Caco-2 (cell line): ENCODE results near the gene COMMD2. TPM values are rescaled to one million over a fixed set of nuclear protein-coding genes. Genes with fewer than 3 reads are reported as not detected.

Experiments used
- BruUV-seq: library from RNA; stranded (reverse); fragments of 400-500 nt; replicated peaks from 2 replicates; lab custom pipeline; 2021; lab: Mats Ljungman, UMichigan
- CTCF ChIA-PET: fragments of 300-600 bp; sonication (Branson Sonifier 250); formaldehyde crosslinking; loops from one replicate; lab custom pipeline; 2022; ENCODE audit warnings: antibody characterized with exemption; lab: Charles Lee
- POLR2A ChIA-PET: fragments of 300-600 bp; sonication (Branson Sonifier 250); formaldehyde crosslinking; loops from one replicate; lab custom pipeline; 2022; ENCODE audit warnings: antibody characterized with exemption; lab: Charles Lee
- DNase-seq, 2 experiments: peaks; one replicate each; pipeline versions ENCODE4 v3.0.0 to v3.0.0-alpha.2; 2020 to 2022
- H3K27me3 ChIP-seq: replicated peaks from 2 replicates; pipeline ENCODE4 v1.6.0; 2011; ENCODE audit warnings: low read length; ENCODE audit not compliant: control insufficient read depth, insufficient read depth
- H3K36me3 ChIP-seq: 2 replicates; pipeline ENCODE4 v1.5.1; 2011; ENCODE audit warnings: low read length; ENCODE audit not compliant: control insufficient read depth, insufficient read depth
- H3K4me1 ChIP-seq: fragments of 250-450 bp; sonication (Bioruptor Pico); 2 replicates; pipeline ENCODE4 v1.5.1; 2020; ENCODE audit warnings: mild to moderate bottlenecking
- H3K4me3 ChIP-seq: 2 replicates; pipeline ENCODE4 v1.5.1; 2011; ENCODE audit warnings: low read depth, mild to moderate bottlenecking, control low read depth, low read length
- H3K9me3 ChIP-seq: fragments of 250-450 bp; sonication (Bioruptor Pico); 2 replicates; pipeline ENCODE4 v1.5.1; 2020; ENCODE audit warnings: mild to moderate bottlenecking, moderate library complexity
- H3K27ac Mint-ChIP-seq: one replicate; pipeline ENCODE4 v1.8.0; 2022; ENCODE audit warnings: mixed read lengths; ENCODE audit not compliant: unreplicated experiment
- H3K27me3 Mint-ChIP-seq: one replicate; pipeline ENCODE4 v1.8.0; 2022; ENCODE audit warnings: mixed read lengths; ENCODE audit not compliant: insufficient read depth, unreplicated experiment
- H3K36me3 Mint-ChIP-seq: one replicate; pipeline ENCODE4 v1.8.0; 2022; ENCODE audit warnings: mild to moderate bottlenecking, mixed read lengths; ENCODE audit not compliant: insufficient read depth, unreplicated experiment
- H3K4me1 Mint-ChIP-seq: one replicate; pipeline ENCODE4 v1.8.0; 2022; ENCODE audit warnings: low read depth, mixed read lengths; ENCODE audit not compliant: unreplicated experiment
- H3K4me3 Mint-ChIP-seq: one replicate; pipeline ENCODE4 v1.8.0; 2022; ENCODE audit warnings: mild to moderate bottlenecking, moderate library complexity, mixed read lengths; ENCODE audit not compliant: unreplicated experiment
- H3K9me3 Mint-ChIP-seq: one replicate; pipeline ENCODE4 v1.8.0; 2022; ENCODE audit warnings: mixed read lengths; ENCODE audit not compliant: unreplicated experiment
- intact Hi-C: fragments of 100-400 bp; cut with micrococcal nuclease; formaldehyde crosslinking; loops from one replicate; pipeline ENCODE4 v1.10.0; 2022; ENCODE audit not compliant: unreplicated experiment
- total RNA-seq: library from RNA; stranded (reverse); gene quantifications from 2 replicates; pipeline ENCODE4 v1.2.3, GENCODE V29; 2022
- TF ChIP-seq, protein P1 (sequence below), 2 experiments: fragments of 200-600 bp in 1 of 2; IDR thresholded peaks; 1 replicate in 1 of 2; 2 replicates in 1 of 2; pipeline versions ENCODE4 v1.5.1 to v1.8.0; 2011 to 2022; ENCODE audit warnings: antibody characterized with exemption in 1 of 2, control low read depth in 1 of 2, inconsistent platforms in 1 of 2, low read depth in 1 of 2, low read length in 1 of 2, mild to moderate bottlenecking in 1 of 2, moderate library complexity in 1 of 2; ENCODE audit not compliant: insufficient read depth in 1 of 2, severe bottlenecking in 1 of 2, unreplicated experiment in 1 of 2

The COMMD2 gene
- total RNA-seq, 1 experiment from 2014 or later, result 42.6 TPM

DNA sequence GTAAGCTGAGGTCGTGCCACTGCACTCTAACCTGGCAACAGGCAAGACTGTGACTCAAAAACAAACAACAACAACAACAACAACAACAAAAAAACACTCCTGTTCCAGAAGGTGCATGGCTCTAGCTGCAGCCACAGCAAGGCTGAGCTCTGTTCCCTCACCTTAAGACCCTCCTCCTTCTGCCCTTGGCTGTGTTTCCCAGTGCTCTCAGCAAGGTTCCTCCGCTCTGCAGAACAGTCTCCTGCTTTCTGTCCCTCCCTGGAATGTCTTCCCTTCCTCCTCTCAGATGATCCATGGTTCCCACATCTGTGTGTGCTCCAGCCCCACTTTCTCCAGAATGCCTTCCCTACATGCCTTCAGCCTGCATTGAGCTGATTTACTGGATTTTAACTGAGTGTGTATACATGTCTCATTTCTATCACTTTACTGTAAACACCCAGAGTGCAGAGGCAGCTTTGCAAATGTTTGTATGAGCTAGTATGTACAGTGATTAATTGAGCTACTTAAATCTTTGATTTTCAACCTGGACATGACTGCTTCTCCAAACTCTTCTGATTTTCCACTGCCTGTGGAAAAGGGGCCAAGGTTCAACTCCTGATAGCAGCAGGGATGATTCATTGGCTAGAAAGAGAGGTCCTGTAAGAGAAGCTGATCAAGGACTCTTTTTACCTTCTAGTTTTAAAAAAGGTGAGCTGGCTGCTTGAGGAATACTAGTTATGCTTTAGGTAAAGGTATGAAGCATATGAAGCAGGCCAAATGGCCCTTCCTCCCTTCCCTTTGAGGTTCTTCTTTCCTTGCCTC lies 25.3 kb upstream of the COMMD2 start:
- Mint-ChIP-seq H3K27me3 (no peaks in the 10 kb centered on the region), H3K4me3 (no peak overlapping the region), H3K4me1 (peaks cover 37% of the 10 kb centered on the region), H3K27ac (no peak overlapping the region), H3K36me3 (no peaks in the 10 kb centered on the region), H3K9me3 (peaks cover 9% of the 10 kb centered on the region)
- Histone ChIP-seq H3K4me3 (no peak overlapping the region), H3K36me3 (no peaks in the 10 kb centered on the region), H3K9me3 (no peaks in the 10 kb centered on the region), H3K27me3 (no peaks in the 10 kb centered on the region), H3K4me1 (peaks cover 22% of the 10 kb centered on the region)
- POLR2A ChIA-PET, result no interaction called here
- CTCF ChIA-PET, result interaction anchor here (0.8 to 1.2 kb wide), 2 partner anchors 12 to 30 kb away, joined by 3 read pairs; no protein-coding TSS in a partner anchor
- BruUV-seq, result no TSS peak
- DNase-seq, result no peak
- TF ChIP-seq, protein P1, sequence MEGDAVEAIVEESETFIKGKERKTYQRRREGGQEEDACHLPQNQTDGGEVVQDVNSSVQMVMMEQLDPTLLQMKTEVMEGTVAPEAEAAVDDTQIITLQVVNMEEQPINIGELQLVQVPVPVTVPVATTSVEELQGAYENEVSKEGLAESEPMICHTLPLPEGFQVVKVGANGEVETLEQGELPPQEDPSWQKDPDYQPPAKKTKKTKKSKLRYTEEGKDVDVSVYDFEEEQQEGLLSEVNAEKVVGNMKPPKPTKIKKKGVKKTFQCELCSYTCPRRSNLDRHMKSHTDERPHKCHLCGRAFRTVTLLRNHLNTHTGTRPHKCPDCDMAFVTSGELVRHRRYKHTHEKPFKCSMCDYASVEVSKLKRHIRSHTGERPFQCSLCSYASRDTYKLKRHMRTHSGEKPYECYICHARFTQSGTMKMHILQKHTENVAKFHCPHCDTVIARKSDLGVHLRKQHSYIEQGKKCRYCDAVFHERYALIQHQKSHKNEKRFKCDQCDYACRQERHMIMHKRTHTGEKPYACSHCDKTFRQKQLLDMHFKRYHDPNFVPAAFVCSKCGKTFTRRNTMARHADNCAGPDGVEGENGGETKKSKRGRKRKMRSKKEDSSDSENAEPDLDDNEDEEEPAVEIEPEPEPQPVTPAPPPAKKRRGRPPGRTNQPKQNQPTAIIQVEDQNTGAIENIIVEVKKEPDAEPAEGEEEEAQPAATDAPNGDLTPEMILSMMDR (IDR thresholded peaks at IDR 0.05; ENCODE audit: insufficient read depth in 1 of 2, low read depth in 1 of 2, low read length in 1 of 2, severe bottlenecking in 1 of 2, unreplicated experiment in 1 of 2), result no peak
- intact Hi-C loops, result no loop called here

DNA sequence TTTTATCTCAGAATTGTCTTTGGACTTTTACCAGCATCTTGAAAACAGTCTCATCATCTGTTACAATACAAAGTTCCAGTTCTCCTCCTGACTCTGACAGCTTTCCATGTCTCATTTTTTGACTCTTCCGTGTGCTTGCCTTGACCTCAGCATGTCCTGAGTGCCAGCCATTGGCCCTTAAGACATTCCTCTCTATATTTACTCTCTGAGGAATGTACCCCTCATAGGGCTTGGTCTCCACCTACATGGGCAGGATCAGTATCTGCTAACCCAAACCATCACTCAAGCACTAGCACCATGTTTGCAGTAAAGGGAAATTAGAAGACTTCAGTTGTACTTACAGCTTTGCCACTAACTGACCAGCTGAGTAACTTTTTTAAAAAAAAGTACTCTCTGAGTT lies 23.9 kb upstream of the COMMD2 start:
- TF ChIP-seq, protein P1 (IDR thresholded peaks at IDR 0.05; ENCODE audit: insufficient read depth in 1 of 2, low read depth in 1 of 2, low read length in 1 of 2, severe bottlenecking in 1 of 2, unreplicated experiment in 1 of 2), result no peak
- Histone ChIP-seq H3K9me3 (no peaks in the 10 kb centered on the region), H3K4me3 (no peak overlapping the region), H3K36me3 (no peaks in the 10 kb centered on the region), H3K4me1 (peaks cover 22% of the 10 kb centered on the region), H3K27me3 (no peaks in the 10 kb centered on the region)
- no peak overlapping the region for H3K27ac Mint-ChIP-seq
- no peak for DNase-seq
- ChIA-PET POLR2A (no interaction called here), CTCF (interaction anchor here (0.6 to 1.2 kb wide), 2 partner anchors 10 to 20 kb away, joined by 3 read pairs; no protein-coding TSS in a partner anchor)
- H3K4me1 Mint-ChIP-seq, result peaks cover 37% of the 10 kb centered on the region
- H3K9me3 Mint-ChIP-seq, result peaks cover 9% of the 10 kb centered on the region
- no TSS peak for BruUV-seq
- no peaks in the 10 kb centered on the region for H3K36me3 Mint-ChIP-seq
- H3K4me3 Mint-ChIP-seq, result no peak overlapping the region
- no peaks in the 10 kb centered on the region for H3K27me3 Mint-ChIP-seq
- intact Hi-C loops, result no loop called here

GRCh38 chr3:149772861-149773260 lies 20.6 kb upstream of the COMMD2 start:
- DNase-seq, result no peak
- no TSS peak for BruUV-seq
- Mint-ChIP-seq H3K27me3 (no peaks in the 10 kb centered on the region), H3K4me3 (no peak overlapping the region), H3K9me3 (peaks cover 8% of the 10 kb centered on the region), H3K4me1 (peaks cover 24% of the 10 kb centered on the region), H3K36me3 (no peaks in the 10 kb centered on the region), H3K27ac (no peak overlapping the region)
- intact Hi-C loops, result loop anchor here (5.0 kb wide), 1 partner anchor 261 kb away; no protein-coding TSS in a partner anchor
- peaks cover 21% of the 10 kb centered on the region for H3K4me1 ChIP-seq
- CTCF ChIA-PET, result interaction anchor here (0.6 kb wide), 1 partner anchor 1427 kb away, joined by 3 read pairs; no protein-coding TSS in a partner anchor
- no peaks in the 10 kb centered on the region for H3K27me3 ChIP-seq
- POLR2A ChIA-PET, result interaction anchor here (0.5 kb wide), 1 partner anchor 826 kb away, joined by 3 read pairs; no protein-coding TSS in a partner anchor
- H3K36me3 ChIP-seq, result no peaks in the 10 kb centered on the region
- no peaks in the 10 kb centered on the region for H3K9me3 ChIP-seq
- TF ChIP-seq, protein P1 (IDR thresholded peaks at IDR 0.05; ENCODE audit: insufficient read depth in 1 of 2, low read depth in 1 of 2, low read length in 1 of 2, severe bottlenecking in 1 of 2, unreplicated experiment in 1 of 2), result no peak
- H3K4me3 ChIP-seq, result no peak overlapping the region
